Keratinocyte (primary cell): ENCODE measurements around the gene HCFC1R1. TPM values are rescaled to one million over a fixed set of nuclear protein-coding genes. Genes with fewer than 3 reads are reported as not detected.
A peak's percentile ranks its signal among the peaks of the same experiment; 100 is the strongest.

Experiments used
- DNase-seq: peaks from one replicate; pipeline ENCODE4 v3.0.0-alpha.2; 2011; ENCODE audit warnings: low read depth, missing footprints, low spot score
- FAIRE-seq: peaks from 2 replicates; lab custom pipeline; 2011; peaks lifted over from hg19 to GRCh38; lab: Jason Lieb, UNC
- H2AFZ ChIP-seq: 2 replicates; pipeline ENCODE4 v1.6.0; 2012; ENCODE audit warnings: low read length, control low read depth, inconsistent platforms; ENCODE audit not compliant: control insufficient read depth
- H3K27ac ChIP-seq: 2 replicates; pipeline ENCODE4 v1.5.1; 2011; ENCODE audit warnings: low read length; ENCODE audit not compliant: control insufficient read depth, insufficient read depth
- H3K27me3 ChIP-seq: 3 replicates; pipeline ENCODE4 v1.6.0; 2011; ENCODE audit warnings: low read length; ENCODE audit not compliant: control insufficient read depth, insufficient read depth; ENCODE audit errors: extremely low read depth
- H3K36me3 ChIP-seq, 2 experiments: 2 replicates in 1 of 2; 3 replicates in 1 of 2; pipeline ENCODE4 v1.5.1; 2011; ENCODE audit warnings: low read length in 2 of 2, mild to moderate bottlenecking in 1 of 2; ENCODE audit not compliant: control insufficient read depth in 2 of 2, insufficient read depth in 2 of 2; ENCODE audit errors: extremely low read depth in 1 of 2
- H3K4me1 ChIP-seq: 3 replicates; pipeline ENCODE4 v1.5.1; 2011; ENCODE audit warnings: low read length; ENCODE audit not compliant: control insufficient read depth, insufficient read depth; ENCODE audit errors: extremely low read depth
- H3K4me2 ChIP-seq: 3 replicates; pipeline ENCODE4 v1.6.0; 2011; ENCODE audit warnings: low read depth, low read length; ENCODE audit not compliant: control insufficient read depth, insufficient read depth; ENCODE audit errors: extremely low read depth
- H3K4me3 ChIP-seq, 3 experiments: fragments of 200-600 bp in 1 of 3; sonication (generic) in 1 of 3; 2 replicates in 2 of 3; 3 replicates in 1 of 3; pipeline ENCODE4 v1.5.1; 2011 to 2016; ENCODE audit warnings: low read length in 3 of 3, mild to moderate bottlenecking in 3 of 3, control low read depth in 2 of 3, inconsistent platforms in 1 of 3, low read depth in 1 of 3, mixed read lengths in 1 of 3, mixed run types in 1 of 3, moderate library complexity in 1 of 3; ENCODE audit not compliant: control insufficient read depth in 2 of 3, insufficient read depth in 2 of 3; ENCODE audit errors: extremely low read depth in 1 of 3
- H3K79me2 ChIP-seq: 2 replicates; pipeline ENCODE4 v1.6.0; 2012; ENCODE audit warnings: low read length; ENCODE audit not compliant: control insufficient read depth, insufficient read depth
- H3K9ac ChIP-seq: 3 replicates; pipeline ENCODE4 v1.6.0; 2011; ENCODE audit warnings: low read length; ENCODE audit not compliant: control insufficient read depth, insufficient read depth; ENCODE audit errors: extremely low read depth
- H3K9me1 ChIP-seq: 3 replicates; pipeline ENCODE4 v1.6.0; 2011; ENCODE audit warnings: low read length; ENCODE audit not compliant: control insufficient read depth, insufficient read depth; ENCODE audit errors: extremely low read depth
- H3K9me3 ChIP-seq: 2 replicates; pipeline ENCODE4 v1.5.1; 2012; ENCODE audit warnings: low read depth, low read length; ENCODE audit not compliant: control insufficient read depth
- H4K20me1 ChIP-seq: 3 replicates; pipeline ENCODE4 v1.6.0; 2011; ENCODE audit warnings: low read length; ENCODE audit not compliant: control insufficient read depth, insufficient read depth; ENCODE audit errors: extremely low read depth
- CTCF ChIP-seq, 3 experiments: IDR thresholded peaks in 1 of 3; conservative IDR thresholded peaks in 1 of 3; optimal IDR thresholded peaks in 1 of 3; 2 replicates in 2 of 3; 3 replicates in 1 of 3; pipeline versions ENCODE3 to v1.5.1; 2011; ENCODE audit warnings: low read length in 3 of 3, mild to moderate bottlenecking in 3 of 3, moderate library complexity in 2 of 3, control low read depth in 1 of 3, inconsistent platforms in 1 of 3; ENCODE audit not compliant: insufficient read depth in 2 of 3; ENCODE audit errors: extremely low read depth in 1 of 3
- EZH2 ChIP-seq: IDR thresholded peaks from one replicate; pipeline ENCODE4 v1.6.1; 2012; ENCODE audit warnings: inconsistent platforms, mild to moderate bottlenecking, low read length, moderate library complexity
- dilution Hi-C: fragments of 300-500 bp; cut with MboI; formaldehyde crosslinking; loops from one replicate; pipeline ENCODE4 v1.7.0; 2020; ENCODE audit warnings: low sequenced_read_pairs; ENCODE audit not compliant: extremely low pct_ligation_motif_present
- polyA plus RNA-seq, 5 experiments: library from polyadenylated mRNA; depleted of rRNA in 3 of 5; stranded (reverse) in 3 of 5; stranded (forward) in 1 of 5; unstranded in 1 of 5; fragments of >200 nt; gene quantifications; 1 replicate in 1 of 5; 2 replicates in 3 of 5; 3 replicates in 1 of 5; pipeline versions ENCODE4 v1.2.1 to v1.2.3, GENCODE V29; 2011 to 2012; ENCODE audit warnings: missing spikeins in 2 of 5, low read depth in 1 of 5, low replicate concordance in 1 of 5

HCFC1R1 gene
- polyA plus RNA-seq, 1 donor (not counting 4 experiments of a cell fraction or from before 2014, with no cell fraction given): 13.0 TPM

- Histone ChIP-seq H3K79me2 (no peaks in the 10 kb centered on the region), H3K9ac (no peak overlapping the region), H3K4me3 (no peak overlapping the region), H3K27me3 (peaks cover 13% of the 10 kb centered on the region), H4K20me1 (no peaks in the 10 kb centered on the region), H3K9me1 (no peaks in the 10 kb centered on the region), H2AFZ (no peak overlapping the region), H3K4me2 (no peak overlapping the region), H3K27ac (no peak overlapping the region), H3K4me1 (peaks cover 7% of the 10 kb centered on the region), H3K36me3 (no peaks in the 10 kb centered on the region), H3K9me3 (no peaks in the 10 kb centered on the region)
- no peak for FAIRE-seq
- TF ChIP-seq CTCF (optimal IDR thresholded peaks at IDR 0.05 in 1 of 3, IDR thresholded peaks at IDR 0.05 in 1 of 3, conservative IDR thresholded peaks at IDR 0.05 in 1 of 3; ENCODE audit: extremely low read depth in 1 of 3, insufficient read depth in 2 of 3, low read length in 3 of 3) (no peak), EZH2 (no peak)
- dilution Hi-C loops: no loop called here
- DNase-seq: no peak
Observed at GRCh38 chr16:3007059-3007956, 16.4 kb downstream of the HCFC1R1 start.

DNA sequence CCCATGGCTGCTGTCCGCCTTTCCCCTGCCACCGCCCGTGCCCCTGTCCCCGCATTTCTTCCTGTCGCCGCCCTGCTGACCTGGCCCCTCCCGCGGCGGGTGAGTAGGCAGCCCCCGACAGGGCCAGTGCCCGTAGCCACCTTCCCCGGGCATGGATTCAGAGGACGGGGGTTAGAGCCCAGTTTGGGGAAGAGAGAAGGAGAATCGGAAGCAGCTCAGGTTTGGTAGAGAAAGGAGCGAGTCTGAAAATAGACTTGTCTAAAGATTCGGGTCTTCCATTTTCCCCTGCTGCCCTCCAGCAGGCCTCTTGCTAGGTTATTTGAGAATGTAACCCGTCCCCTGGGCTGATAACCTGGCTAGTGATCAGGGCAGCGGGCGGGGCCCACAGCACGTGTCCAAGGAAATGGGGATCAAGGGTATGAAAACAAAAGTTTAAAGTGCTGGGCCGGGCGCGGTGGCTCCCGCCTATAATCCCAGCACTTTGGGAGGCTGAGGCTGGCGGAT lies 18.9 kb downstream of the HCFC1R1 start:
- peak overlapping the region; percentile 4 for H3K4me2 ChIP-seq
- no peaks in the 10 kb centered on the region for H3K27me3 ChIP-seq
- no peak overlapping the region for H2AFZ ChIP-seq
- no peaks in the 10 kb centered on the region for H3K79me2 ChIP-seq
- peaks cover 3% of the 10 kb centered on the region for H3K4me1 ChIP-seq
- no peaks in the 10 kb centered on the region for H3K9me1 ChIP-seq
- dilution Hi-C loops: no loop called here
- DNase-seq (no peak), FAIRE-seq (no peak)
- no peaks in the 10 kb centered on the region for H4K20me1 ChIP-seq
- no peak overlapping the region for H3K27ac ChIP-seq
- no peaks in the 10 kb centered on the region for H3K9me3 ChIP-seq
- H3K36me3 ChIP-seq: no peaks in the 10 kb centered on the region
- no peak overlapping the region for H3K9ac ChIP-seq
- no peak for TF ChIP-seq CTCF (optimal IDR thresholded peaks at IDR 0.05 in 1 of 3, IDR thresholded peaks at IDR 0.05 in 1 of 3, conservative IDR thresholded peaks at IDR 0.05 in 1 of 3; ENCODE audit: extremely low read depth in 1 of 3, insufficient read depth in 2 of 3, low read length in 3 of 3)
- H3K4me3 ChIP-seq: peak overlapping the region in 2 of 3 experiments; percentile 12 to 14
